CD4-positive, alpha-beta T cell treated with Interferon gamma for 1 hour (primary cell): ENCODE data around the gene SFXN1.
"Not testable (repeated sequence)": the region's sequence is repeated elsewhere in the genome, so short reads cannot be mapped to it uniquely, and the experiment has no call there.

ENCODE experiments used
- DNase-seq: peaks from one replicate; pipeline ENCODE4 v3.0.0-alpha.2; 2020

Gene SFXN1, protein sequence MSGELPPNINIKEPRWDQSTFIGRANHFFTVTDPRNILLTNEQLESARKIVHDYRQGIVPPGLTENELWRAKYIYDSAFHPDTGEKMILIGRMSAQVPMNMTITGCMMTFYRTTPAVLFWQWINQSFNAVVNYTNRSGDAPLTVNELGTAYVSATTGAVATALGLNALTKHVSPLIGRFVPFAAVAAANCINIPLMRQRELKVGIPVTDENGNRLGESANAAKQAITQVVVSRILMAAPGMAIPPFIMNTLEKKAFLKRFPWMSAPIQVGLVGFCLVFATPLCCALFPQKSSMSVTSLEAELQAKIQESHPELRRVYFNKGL

DNA sequence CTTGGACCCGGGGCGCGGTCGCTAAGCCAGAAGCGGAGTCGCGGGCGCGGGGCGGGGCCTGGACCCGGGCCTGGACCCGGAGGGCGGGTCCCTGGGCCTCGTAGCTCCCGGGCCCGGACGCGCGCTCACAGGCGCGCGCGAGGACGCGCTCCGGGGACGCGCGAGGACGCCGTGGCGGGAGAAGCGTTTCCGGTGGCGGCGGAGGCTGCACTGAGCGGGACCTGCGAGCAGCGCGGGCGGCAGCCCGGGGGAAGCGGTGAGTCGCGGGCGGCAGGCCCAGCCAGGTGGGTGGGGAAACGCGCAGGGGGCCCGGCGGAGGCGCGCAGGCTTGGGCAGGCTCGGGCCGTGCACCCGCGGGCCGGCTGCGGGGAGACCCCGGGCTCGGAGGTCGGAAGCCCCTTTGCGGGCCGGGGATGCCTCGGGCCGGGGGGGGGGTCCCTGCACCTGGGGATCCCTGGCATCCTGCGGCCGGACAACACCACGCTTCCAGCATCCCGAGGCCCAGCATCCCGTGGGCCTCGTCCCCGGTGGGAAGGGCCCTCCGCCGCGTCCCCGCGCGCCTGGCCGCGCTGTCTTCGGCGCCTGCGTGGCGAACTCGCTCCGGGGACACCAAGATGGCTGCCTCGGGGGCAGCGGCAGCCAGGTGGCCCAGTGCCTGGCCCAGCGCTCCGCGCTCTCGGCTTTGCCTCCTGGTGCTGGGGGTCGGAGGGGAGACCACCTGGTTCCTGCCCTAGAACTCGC lies at the start of gene SFXN1:
TSS of gene SFXN1 (plus strand) at position 177 of the 741 bp plus-strand sequence. CDS start 13,544 bp downstream, outside the sequence.
- peak; percentile 71 for DNase-seq

DNA sequence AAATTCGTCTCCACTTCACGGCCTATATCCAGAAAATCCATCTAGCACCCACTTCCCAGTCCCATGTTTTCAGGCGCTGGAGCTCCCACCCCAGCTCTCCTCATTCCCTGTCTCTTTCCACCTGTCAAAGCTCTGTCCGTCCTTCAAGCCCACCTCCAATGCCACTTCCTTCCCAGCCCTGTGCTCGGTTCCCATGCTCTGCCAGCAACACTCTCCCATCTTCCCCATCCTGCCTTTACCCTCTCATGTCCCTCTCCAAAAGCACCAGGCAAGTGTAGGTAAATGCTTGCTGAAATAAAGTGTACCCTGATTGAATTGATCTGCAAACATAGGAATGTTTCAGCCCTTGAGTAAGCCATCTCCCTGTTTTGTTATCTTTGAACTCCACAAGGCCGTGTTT lies 43.6 kb upstream of the SFXN1 start:
- DNase-seq: no peak

DNA sequence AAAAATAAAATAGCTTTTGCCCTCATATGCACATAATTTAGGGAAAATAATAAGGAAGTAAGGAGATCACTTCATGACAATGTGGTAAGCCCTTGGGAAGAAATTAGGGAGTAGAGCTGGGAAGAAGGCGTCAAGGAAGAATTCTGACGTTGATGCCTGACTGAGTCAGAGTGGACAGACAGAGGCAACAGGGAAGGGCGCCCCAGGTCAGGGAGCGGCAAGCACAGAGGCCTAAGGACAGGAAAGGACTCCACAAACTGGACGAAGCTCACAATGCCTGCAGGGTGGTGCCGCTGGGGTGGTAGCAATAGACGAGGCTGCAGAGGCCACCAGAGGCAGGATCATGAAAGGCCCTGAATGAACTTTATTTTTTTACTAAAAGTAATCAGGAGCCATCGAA lies 42.0 kb upstream of the SFXN1 start:
- no peak for DNase-seq

DNA sequence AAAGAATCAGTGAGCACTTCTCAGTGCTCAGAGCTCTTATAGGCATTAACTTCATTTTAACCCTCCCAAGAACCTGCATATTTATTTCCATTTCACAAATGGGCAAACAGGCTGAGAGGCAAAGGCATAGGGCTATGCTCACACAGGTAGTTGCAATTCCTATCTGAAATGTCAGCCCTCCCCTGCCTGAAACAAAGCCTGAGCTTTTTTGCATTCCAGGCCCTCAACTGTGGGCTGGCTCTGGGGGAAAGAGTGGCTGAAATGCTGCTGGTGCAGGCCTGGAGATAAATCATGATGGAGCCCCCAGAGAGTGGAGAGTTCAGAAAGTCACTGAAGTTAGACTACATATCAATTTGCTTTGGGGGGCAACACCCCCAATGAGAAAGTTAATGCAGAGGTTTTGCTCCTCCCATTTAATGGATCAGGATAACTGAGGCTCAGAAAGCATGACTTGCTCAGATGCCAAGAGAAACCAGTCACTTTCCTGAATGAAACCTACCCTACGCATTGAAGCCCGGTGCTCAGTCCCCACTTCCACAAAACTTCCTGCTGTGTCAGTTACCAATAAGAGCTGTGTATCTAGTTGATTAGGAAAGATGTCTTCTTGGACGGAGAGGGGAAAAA lies 40.0 kb upstream of the SFXN1 start:
- no peak for DNase-seq

DNA sequence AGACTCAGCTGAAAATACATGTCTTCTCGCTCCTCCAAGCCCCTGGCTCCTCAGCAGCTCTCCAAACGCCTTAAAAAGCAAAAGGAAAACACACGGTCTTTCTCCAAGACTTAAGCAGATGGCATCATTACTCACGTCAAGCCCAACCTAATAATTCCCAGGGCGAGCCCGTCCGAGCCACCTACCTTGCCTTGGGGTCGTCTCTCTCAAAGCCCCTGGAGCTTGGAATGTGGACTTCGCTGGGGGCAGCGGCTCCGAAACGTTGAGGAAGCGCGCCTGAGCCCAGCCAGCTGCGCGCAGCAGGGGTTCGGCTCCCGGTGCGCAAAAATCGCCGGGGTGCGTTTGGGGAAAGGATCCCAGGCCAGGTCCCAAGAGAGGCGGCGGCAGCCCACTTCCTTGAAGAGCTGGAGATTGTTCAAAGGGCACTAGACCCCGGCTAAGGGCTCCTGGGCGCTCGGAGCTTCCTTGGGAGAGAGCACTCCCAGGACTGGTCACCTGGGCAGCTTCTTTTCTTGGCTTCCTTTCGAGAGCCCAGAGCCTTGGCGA lies 34.8 kb upstream of the SFXN1 start:
- DNase-seq: no peak

DNA sequence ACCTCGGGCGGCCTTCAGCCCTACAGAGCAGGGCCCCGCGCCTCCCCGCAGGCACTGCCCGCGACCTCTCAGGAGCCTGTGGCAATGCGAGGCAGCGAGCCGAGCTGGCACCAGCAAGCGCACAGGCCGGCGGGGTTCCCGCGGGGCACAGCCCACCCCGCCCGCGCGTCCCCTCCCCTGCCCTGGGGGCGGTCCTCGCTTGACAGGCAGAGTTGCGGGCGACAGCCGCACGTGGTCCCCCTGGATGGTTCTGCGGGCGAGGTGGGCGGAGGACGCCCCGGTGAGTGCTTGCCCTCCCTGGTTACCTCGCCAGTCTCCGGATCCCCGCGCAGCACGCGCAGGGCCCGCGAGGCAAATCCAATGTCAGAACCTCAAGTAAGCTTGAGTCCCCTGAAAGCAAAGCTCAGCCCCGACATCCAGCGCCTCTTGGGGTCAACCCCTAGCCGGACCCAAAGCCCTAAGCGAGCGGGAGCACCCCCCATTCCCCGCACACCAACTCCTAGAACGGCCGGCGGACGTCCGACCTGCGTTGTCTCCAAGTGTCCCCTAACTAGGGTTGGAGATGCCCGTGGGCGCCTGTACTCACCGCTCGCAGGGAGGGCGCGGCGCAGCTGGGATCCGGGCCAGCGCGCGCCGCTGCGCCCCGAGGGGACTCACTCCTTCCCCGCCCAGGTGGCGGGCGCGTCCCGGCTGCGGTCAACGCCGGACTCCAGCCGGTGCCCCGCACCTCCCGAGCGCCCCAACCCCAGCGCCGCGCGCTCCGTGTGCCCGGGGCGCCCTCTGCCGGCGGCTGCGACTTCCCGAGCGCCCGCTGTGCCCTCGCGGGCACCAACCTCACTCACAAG lies 34.1 kb upstream of the SFXN1 start, which contains the start of gene DRD1:
TSS of gene DRD1 (minus strand) at position 123 of the 845 bp plus-strand sequence. CDS start 1,083 bp downstream, outside the sequence.
- no peak for DNase-seq

DNA sequence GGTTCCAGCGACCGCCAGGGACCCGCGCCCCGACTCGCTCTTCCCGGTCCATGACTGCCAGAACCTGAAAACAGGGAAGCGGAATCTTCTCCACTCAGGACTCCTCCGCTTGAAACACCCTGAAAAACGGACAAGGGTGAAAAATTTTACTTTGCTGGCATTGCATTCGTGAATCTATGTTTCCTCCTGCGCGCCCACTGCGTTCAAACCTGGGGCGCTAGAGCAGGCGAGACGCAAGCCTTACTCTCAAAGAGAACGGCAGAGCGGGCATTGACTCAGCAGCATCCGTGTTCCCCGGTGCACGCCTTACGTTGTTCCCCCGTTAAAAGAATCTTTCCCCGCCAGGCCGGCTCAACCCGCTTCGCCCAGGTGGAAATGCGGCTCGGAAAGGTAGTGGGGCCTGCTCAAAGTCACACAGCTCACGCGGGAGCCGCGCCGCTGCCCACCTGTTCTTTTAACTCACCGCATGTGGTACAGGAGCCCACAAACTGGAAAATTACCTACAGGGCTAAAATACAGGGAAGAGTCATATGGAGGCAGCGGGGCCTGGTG lies 33.4 kb upstream of the SFXN1 start:
- no peak for DNase-seq

DNA sequence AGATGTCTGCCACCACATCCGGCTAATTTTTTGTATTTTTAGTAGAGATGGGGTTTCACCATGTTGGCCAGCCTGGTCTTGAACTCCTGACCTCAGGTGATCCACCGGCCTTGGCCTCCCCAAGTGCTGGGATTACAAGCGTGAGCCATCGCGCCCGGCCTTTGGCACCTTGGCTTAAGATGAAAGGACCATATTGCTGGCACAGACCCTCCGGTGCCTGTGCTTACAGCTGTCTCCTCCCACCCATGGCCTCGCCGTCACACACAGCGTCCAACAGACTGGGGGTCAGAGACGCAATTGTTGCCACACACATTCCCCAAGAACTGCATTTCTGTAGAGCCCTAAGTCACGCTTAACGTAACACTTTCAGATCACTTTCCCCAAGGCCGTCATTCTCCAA lies 32.0 kb upstream of the SFXN1 start:
- not testable (repeated sequence) for DNase-seq

DNA sequence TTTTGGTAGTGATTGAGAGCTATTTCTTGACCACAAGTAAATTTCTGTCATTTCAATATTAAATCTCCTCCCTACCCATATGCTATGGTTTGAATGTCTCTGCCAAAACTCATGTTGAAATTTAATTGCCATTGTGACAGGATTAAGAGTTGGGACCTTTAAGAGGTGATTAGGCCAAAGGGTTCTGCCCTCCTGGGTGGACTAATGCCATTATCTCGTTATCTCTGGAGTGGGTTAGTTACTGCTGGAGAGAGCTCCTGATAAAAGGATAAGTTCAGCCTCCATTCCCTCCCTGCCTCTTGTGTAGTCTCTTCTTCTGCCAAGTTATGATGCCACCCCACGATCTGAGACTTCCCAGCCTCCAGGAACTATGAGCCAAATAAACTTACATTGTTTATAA lies 30.8 kb upstream of the SFXN1 start:
- DNase-seq: no peak

DNA sequence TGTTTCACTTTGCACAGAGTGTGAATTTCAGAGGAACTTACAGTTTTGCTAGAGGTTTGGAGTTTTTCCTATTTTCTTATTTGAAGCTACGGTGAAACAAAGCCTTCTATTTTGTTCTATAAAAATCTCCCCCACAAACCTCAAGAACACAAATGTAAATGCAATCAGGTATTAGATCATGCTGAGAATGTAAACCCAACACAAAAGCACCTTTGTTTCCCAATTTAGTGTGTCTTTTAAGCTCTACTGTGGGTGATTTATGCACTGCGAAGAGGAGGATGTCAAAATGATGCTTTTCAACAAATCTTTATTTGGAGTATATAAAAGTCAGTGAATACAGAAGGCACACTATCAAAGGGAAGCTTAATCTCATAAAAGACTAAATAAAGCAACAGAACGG lies 30.1 kb upstream of the SFXN1 start:
- no peak for DNase-seq

DNA sequence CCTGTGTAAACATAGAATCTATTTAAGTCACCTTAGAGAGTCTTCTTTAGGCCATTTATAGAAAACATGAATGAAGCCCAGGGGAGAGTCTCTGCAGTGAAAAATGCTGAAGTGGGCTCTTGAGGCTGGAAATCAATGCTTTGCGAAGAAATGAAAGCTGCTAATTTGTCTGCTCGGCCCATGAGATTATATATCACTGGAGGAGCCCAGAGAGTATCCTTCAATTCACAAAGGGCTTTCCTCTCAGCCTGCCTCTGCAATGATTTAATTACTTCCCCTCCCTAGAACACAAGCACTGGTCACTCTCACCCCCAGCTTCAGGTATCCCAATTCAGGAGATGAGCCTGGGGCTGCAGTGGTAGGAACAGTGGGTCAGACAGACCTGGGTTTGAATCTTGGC lies 26.2 kb upstream of the SFXN1 start:
- no peak for DNase-seq

DNA sequence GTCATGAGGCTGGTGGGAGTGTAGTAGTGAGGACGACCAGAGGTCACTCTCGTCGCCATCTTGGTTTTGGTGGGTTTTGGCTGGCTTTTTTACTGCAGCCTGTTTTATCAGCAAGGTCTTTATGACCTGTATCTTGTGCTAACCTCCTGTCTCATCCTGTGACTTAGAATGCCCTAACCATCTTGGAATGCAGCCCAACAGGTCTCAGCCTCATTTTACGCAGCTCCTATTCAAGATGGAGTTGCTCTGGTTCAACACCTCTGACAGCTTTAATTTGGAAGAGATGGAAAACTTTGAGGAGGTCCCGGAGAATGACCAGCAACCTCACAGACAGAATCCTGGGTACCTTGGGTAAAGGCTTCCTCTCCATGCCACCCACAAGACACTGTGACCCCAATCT lies 24.0 kb upstream of the SFXN1 start:
- not testable (repeated sequence) for DNase-seq

DNA sequence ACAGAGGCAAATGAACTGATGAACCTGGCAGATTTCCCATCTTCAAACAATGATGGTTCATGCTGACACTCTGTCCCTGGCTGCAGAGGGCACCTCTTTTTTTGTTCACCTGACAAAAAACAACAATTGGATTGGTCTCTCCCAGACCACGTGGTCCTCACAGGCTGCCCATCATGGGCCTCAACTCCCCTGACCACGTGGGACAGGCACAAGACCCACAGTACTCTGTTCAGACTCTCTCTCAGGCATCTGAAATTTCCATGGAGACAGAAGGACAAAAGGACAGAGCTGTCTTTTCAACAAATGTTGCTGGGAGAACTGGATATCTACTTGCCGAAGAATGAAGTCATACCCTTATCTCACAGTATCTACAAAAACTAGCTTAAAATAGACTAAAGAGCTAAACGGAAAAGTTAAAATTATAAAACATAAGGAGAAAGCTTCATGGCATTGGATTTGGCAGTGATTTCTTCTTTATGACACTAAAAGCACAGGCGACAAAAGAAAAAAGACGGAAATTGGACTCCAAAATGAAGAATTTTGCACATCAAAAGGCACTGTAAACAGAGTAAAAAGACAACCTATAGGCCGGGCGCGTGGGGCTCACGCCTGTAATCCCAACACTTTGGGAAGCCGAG lies 22.1 kb upstream of the SFXN1 start:
- DNase-seq: no peak

DNA sequence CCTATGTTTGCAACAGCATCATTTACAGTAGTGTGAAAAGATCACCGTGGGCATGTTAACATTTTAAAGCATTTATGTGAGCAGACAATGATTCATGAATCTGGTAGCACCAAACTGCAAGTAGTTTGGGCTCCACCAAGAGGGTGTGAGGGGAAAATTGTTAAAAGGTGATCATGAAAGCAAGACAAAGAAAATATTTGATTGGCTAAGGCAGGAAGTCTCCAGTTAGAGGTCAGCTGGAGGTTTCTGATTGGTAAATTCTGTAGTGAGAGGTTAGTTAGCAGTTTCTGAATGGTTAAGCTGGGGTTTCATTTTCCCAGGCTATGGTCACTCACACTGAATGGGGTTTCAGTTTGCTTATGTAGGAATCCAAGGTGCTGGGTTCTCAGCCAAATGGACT lies 20.9 kb upstream of the SFXN1 start:
- no peak for DNase-seq

DNA sequence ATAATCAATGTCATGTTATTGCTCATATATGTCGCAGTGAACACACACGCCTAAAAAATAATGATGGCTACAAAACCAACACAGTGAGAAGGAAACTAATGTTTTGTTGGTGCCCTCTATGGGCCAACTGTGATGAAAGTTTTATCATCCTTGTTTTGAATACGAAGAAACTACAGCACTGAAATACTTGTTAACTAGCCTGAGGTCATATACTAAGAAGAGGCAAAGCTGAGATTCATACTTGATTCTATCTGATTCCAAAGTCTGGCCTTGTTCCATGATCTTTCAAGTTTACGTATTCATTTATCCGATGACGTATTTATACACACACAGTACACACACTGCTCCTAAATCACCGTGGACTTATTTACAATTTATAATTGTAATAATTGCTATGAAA lies 18.2 kb upstream of the SFXN1 start:
- DNase-seq: no peak

DNA sequence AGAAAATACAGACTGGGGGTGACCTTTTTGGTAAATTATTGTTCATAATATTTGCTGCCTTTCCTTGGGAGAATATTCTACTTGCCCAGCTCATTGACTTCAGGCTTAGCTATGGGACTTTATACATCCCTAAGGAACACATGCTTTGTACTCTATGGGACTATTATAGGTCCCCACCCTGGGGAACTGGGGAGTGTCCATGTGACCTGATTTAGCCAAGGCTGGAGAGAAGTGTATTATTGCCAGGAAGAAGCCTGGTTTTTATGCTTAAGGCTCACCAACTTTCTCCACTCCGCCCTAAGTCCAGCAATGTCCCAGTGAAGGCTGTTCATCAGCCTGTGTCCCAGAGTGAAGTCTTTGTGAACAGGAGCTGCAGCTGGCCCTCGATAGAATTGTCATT lies 17.8 kb upstream of the SFXN1 start:
- DNase-seq: no peak

DNA sequence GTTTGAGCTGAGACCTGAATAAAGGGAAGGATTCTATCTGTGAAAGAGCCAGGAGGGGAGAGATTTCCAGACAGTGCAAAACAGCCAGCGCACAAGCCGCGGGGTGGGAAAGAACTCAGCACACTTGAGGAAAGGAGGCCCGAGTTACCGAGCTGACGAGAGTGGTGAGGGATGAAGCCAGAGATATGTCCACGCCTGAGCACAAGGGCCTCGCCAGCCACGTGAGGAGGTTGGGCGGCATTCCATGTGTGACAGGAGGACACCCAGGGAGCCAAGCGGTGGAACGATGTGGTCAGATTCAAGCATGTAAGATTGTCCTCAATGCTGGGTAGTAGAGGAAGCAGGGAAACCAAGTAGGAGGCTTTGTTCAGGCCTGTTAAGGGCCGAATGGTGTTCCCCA lies 17.0 kb upstream of the SFXN1 start:
- no peak for DNase-seq

DNA sequence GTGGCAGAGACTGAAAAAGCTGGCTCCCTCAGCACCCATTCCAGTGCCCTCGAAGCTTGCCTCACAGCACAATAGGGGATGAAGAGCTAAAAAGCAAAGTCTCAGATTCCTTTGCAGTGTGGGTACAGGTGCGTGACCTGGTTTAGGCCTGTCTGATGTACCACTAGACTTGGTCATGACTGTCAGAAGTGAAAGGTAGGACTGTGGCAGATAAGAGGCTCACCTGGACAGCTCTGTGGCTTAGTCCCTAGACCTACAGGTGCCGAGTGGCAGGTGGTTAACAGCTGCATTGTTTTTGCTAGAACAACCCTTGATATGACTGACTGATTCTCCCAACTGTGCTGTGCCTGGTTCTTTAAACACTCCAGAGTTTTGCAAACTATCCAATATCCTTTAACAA lies 14.7 kb upstream of the SFXN1 start:
- no peak for DNase-seq

DNA sequence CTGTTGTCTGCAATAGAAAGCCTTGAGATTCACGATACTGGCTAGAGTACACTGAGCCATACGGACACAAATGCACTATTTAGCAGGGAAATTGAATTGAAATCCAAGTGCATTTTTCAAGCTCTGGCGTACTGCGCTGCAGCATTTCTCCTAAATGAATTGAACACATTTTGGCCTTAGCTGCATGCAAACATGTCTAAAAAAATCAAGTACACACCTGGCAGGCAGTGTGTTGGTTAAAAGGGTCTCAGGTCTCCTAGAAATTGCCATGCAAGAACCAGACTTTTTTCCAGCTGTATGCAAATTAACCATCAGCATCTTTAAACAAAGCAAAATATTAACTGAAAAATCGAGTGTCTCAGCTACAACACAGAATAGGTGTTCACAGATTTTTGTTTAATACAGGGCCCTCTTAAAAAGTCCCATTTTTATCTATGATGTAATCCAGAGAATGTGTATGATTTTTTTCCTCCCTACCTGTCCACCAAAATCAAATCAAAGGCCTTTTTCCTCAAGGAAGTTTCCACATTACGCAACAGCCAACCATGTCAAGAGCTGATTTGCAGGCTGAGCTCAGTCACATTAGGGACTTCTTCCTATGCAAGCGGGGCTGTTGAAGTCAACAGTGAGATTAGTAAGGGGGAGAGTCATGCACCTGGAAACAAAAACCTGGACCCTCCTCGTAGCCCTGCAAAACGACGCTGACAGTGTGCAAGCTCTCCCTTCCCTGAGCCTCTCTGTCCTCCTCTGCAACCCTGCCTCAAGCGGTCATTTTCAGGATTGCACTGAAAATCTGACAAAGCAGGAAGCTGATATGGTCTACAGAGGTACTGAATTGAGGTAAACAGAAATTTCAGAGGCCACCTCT lies 14.1 kb upstream of the SFXN1 start:
- DNase-seq: peak; percentile 34

DNA sequence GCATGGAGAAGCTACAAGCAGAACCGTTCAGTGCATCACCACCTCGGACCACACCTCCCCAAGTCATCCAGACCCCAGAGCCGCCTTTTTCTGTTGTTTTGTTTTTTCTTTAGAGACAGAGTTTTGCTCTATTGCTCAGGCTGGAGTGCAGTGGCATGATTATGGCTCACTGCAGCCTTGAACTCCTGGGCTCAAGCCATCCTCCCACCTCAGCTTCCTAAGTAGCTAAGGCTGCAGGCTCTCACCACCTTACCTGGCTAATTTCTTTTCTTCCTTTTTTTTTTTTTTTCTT lies 13.5 kb upstream of the SFXN1 start:
- DNase-seq: no peak

DNA sequence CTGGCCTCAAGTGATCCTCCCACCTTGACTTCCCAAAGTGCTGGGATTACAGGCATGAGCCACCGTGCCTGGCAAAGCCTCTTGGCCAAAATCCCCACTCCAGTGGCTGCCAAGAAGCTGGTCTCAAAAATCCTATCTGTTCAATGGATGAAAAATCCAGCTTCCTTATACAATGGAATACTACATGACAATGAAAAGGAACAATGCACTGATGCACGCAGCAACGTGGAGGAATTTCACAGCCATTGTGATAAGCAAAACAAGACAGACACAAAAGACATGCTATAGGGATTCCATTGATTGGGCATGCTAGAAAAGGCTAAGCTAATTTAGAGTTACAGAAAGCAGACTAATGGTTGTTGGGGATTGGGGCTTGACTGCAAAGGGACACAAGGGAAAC lies 13.1 kb upstream of the SFXN1 start:
- no peak for DNase-seq
